Pancreas (tissue), 10 donors: ENCODE measurements around the gene MYOCOS. TPM values are rescaled to one million over a fixed set of nuclear protein-coding genes. Genes with fewer than 3 reads are reported as not detected.
A peak's percentile ranks its signal among the peaks of the same experiment; 100 is the strongest.

Experiments
- ATAC-seq, 4 donors: fragments of 200-7000 bp; cut with Tn5 transposase; one replicate each; pipeline versions ENCODE4 v1.8.0 to v1.9.1; 2020; ENCODE audit warnings: mild to moderate bottlenecking in 4 of 4, moderate library complexity in 4 of 4
- DNase-seq, 6 donors: peaks; one replicate each; pipeline ENCODE4 v3.0.0-alpha.2; 2020
- FAIRE-seq: peaks from 2 replicates; lab custom pipeline; 2012; peaks lifted over from hg19 to GRCh38; lab: Jason Lieb, UNC
- H3K27ac ChIP-seq, 4 donors: fragments of 200-600 bp; sonication (generic); 1 replicate in 3 of 4; 2 replicates in 1 of 4; pipeline versions ENCODE4 v1.5.0 to v1.8.0; 2020
- H3K27me3 ChIP-seq, 4 donors: fragments of 200-600 bp; one replicate each; pipeline ENCODE4 v1.8.0; 2021
- H3K36me3 ChIP-seq, 3 donors: fragments of 200-600 bp; sonication (generic) in 1 of 3; one replicate each; pipeline versions ENCODE4 v1.5.0 to v1.8.0; 2020 to 2021
- H3K4me1 ChIP-seq, 3 donors: fragments of 200-600 bp; one replicate each; pipeline ENCODE4 v1.8.0; 2021
- H3K4me3 ChIP-seq, 4 donors: fragments of 200-600 bp; sonication (generic) in 2 of 4; one replicate each; pipeline versions ENCODE4 v1.5.0 to v1.8.0; 2020 to 2021
- H3K9me3 ChIP-seq, 4 donors: fragments of 200-600 bp; one replicate each; pipeline ENCODE4 v1.8.0; 2021
- WGBS, 2 donors: extraction: QIAGEN DNeasy Blood & Tissue Kit; methylation state at CpG; one replicate each; pipeline ENCODE4 v1.1.7; 2013; 5-methylcytosine and 5-hydroxymethylcytosine counted together
- intact Hi-C, 3 donors: fragments of 100-400 bp; cut with DNase I; formaldehyde crosslinking; loops; one replicate each; pipeline versions ENCODE4 v1.11.1 to v1.14.2; 2022
- polyA plus RNA-seq, 2 donors: library from polyadenylated mRNA; stranded (reverse); fragments of 200-250 nt; gene quantifications; one replicate each; pipeline ENCODE4 v1.2.3, GENCODE V29; 2013
- total RNA-seq, 6 donors: library from RNA; stranded (reverse); fragmentation: NEBNext Ultra II Directional in 4 of 6; extraction: Animal tissue kit (Norgen Biotek cat#: 25700) in 4 of 6; gene quantifications; one replicate each; pipeline versions ENCODE4 v1.2.1 to v1.2.4, GENCODE V29; 2021 to 2023
- TF ChIP-seq, protein P1 (sequence below), 4 donors: fragments of 200-600 bp; sonication (generic) in 3 of 4; IDR thresholded peaks; one replicate each; pipeline versions ENCODE4 v1.5.0 to v1.8.0; 2021; ENCODE audit warnings: antibody characterized with exemption in 4 of 4
- donor health status: healthy with polysubstance abuse.
- donor health status: DM: no; HTN: no; CAD: no; lungs with moderate emphysema.
- donor health status: DM: no; HTN: no; CAD: no.
- donor health status: control.
- donor health status: control.
- donor health status: Bipolar disorder and iron deficiency.
- donor health status: DM: yes; HTN: yes; CAD: no.
- donor health status: DM: no; HTN: no; CAD: no.
- donor health status: DM: no; HTN: no; CAD: no.
- donor health status: DM: yes; HTN: yes; CAD: no.

The MYOCOS gene
- total and polyA plus RNA-seq, 8 donors = 0.05 TPM; not detected in 7

DNA sequence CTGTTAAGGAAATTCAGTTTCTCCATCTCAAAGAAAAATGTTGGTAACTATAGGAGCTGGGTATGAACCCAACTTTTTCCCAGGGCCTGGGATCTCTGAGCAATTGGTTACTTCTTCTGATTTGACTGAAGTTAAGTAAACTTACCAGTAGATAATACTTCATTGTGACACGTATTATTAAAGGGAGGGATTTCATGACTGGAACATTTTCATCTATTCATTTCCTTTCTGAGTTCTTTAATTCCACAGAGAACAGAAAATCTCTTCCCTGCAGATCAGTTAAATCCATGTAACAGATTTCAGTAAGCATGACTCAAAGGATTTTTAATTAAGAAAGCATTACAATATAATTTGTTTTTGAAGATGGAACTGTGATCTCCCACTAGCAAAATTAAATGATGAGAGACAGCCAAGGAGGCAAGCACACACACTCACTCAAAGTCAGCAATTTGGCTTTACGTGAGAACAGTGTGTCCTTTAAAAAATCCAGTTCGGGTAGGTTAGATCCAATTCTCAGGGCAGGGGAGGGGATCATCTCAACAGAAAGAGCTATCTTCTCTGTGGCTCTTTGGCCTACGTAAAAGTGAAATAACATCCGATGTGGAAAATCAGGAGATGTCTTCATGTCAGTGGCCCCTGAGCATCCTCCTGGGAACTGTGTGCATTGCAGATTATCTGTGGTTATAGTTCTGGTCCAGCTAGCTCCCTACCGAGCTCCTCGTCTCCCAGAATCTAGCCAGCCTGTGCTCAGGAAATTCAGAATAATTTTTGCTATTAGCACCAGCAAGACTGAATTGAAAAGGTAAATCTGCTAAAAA is 41.2 kb downstream of the MYOCOS start:
- no peak overlapping the region for H3K4me3 ChIP-seq
- intact Hi-C loops = no loop called here
- H3K27ac ChIP-seq = no peak overlapping the region
- TF ChIP-seq, protein P1, sequence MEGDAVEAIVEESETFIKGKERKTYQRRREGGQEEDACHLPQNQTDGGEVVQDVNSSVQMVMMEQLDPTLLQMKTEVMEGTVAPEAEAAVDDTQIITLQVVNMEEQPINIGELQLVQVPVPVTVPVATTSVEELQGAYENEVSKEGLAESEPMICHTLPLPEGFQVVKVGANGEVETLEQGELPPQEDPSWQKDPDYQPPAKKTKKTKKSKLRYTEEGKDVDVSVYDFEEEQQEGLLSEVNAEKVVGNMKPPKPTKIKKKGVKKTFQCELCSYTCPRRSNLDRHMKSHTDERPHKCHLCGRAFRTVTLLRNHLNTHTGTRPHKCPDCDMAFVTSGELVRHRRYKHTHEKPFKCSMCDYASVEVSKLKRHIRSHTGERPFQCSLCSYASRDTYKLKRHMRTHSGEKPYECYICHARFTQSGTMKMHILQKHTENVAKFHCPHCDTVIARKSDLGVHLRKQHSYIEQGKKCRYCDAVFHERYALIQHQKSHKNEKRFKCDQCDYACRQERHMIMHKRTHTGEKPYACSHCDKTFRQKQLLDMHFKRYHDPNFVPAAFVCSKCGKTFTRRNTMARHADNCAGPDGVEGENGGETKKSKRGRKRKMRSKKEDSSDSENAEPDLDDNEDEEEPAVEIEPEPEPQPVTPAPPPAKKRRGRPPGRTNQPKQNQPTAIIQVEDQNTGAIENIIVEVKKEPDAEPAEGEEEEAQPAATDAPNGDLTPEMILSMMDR (IDR thresholded peaks at IDR 0.05) = no peak
- FAIRE-seq = no peak
- H3K4me1 ChIP-seq = no peaks in the 10 kb centered on the region
- peak in 1 of 4 donors; percentile 44 for ATAC-seq
- no peak for DNase-seq
- no peaks in the 10 kb centered on the region for H3K27me3 ChIP-seq
- H3K9me3 ChIP-seq = no peaks in the 10 kb centered on the region
- WGBS, 2 donors = 61 to 72% methylated on average over 7 of the region's 7 CpGs
- no peaks in the 10 kb centered on the region for H3K36me3 ChIP-seq

DNA sequence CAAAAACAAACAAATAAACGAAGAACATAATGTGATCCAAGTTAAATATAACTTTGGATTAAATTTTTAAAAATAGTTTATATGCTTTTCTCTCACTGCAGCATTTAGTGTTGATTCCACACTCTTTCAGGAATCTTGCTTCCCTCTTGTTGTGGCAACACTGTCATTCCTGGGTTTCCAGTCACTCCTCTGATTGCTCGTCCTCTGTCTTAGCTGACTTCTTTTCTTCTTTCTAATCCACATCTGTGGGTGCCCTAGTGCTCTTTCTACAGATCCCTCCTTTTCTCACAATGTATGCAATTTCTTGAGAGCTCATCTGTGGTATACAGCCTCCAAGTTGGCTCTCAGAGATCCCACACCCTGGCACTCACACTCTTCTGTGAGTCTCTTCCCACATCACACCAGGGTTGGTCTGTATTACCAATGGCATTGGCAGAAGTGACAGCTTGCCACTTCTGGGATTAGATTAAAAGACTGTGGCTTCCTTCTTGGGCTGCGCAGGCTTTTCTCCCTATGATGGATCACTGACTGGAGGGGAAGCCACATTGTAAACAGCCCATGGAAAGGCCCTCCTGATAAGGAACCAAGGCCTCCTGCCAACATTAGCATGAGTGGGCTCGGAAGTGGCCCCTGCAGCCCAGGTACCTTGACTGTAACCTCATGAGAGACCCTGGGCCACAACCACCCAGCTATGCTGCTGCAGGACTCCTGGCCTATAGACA is 42.0 kb downstream of the MYOCOS start:
- Histone ChIP-seq H3K27me3 (no peaks in the 10 kb centered on the region), H3K36me3 (no peaks in the 10 kb centered on the region), H3K27ac (no peak overlapping the region), H3K4me3 (no peak overlapping the region), H3K9me3 (no peaks in the 10 kb centered on the region), H3K4me1 (no peaks in the 10 kb centered on the region)
- intact Hi-C loops = no loop called here
- 53 to 57% methylated on average over 4 of the region's 4 CpGs for WGBS, 2 donors
- no peak for FAIRE-seq
- ATAC-seq = no peak
- DNase-seq = no peak
- TF ChIP-seq, protein P1 (IDR thresholded peaks at IDR 0.05) = no peak

DNA sequence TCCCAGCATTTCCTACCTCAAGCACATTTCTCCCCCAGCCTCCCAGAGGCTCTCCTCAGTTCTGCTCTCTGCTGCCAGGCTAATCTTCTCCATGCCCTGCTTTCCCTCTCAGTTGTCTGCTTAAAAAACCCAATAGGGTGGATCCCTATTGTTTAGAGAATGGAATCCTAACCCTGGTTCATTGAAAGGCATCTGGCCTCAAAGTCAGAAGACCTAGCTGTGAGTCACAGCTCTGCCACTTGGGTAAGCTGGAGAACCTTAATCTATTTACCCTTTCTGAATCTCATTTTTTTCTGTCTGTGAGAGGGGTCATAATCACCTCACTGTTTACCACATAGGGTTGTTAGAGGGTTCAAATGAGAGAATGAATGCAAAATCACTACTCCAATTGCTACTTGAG is 42.9 kb downstream of the MYOCOS start:
- intact Hi-C loops = no loop called here
- ATAC-seq = no peak

DNA sequence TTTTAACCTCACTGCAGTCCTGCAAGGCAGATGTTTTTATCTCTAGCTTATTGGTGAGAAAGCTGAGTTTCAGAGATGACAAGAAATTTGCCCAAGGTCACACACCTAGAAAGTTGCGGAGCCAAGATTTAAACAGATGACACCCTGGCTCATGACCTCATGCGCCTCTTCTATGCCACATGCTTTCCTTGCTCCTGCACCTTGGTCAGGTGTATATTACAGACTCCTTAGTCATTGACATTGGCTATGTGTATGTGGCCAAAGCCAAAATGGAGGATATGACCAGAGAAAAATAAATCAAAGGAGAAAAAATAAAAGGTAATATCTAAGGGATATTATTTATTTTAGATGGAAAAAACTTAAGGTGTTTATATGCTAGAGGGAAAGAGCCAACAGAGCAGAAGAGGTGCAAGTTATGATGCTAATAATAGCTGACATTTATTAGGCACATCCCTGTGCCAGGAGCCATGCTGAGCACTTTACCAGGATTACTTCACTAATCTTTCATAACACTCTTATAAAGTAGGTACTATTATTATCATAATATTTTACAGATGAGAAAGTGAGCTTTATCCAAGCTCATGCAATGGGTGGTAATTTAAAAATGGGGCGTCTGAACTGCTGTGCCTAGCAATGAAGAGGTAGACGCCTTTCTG is 44.2 kb downstream of the MYOCOS start:
- 57 to 65% methylated on average over 4 of the region's 4 CpGs for WGBS, 2 donors
- ATAC-seq (no peak), DNase-seq (no peak), FAIRE-seq (no peak)
- no peaks in the 10 kb centered on the region for H3K9me3 ChIP-seq
- no peaks in the 10 kb centered on the region for H3K36me3 ChIP-seq
- H3K27ac ChIP-seq = no peak overlapping the region
- TF ChIP-seq, protein P1 (IDR thresholded peaks at IDR 0.05) = no peak
- no peak overlapping the region for H3K4me3 ChIP-seq
- intact Hi-C loops = no loop called here
- no peaks in the 10 kb centered on the region for H3K4me1 ChIP-seq
- H3K27me3 ChIP-seq = no peaks in the 10 kb centered on the region

More for the DNA sequence above, 42.9 kb downstream of the MYOCOS start:
- no peak for DNase-seq
- no peaks in the 10 kb centered on the region for H3K36me3 ChIP-seq
- H3K27ac ChIP-seq = no peak overlapping the region
- TF ChIP-seq, protein P1 (IDR thresholded peaks at IDR 0.05) = no peak
- H3K9me3 ChIP-seq = no peaks in the 10 kb centered on the region
- FAIRE-seq = no peak
- no peaks in the 10 kb centered on the region for H3K27me3 ChIP-seq
- H3K4me3 ChIP-seq = no peak overlapping the region
- H3K4me1 ChIP-seq = no peaks in the 10 kb centered on the region
